HepG2 (cell line): ENCODE measurements around the gene CCDC157.

Source experiments
- TARDBP ChIP-seq: sonication (generic); formaldehyde crosslinking; IDR thresholded peaks from 2 replicates; pipeline ENCODE4 v1.8.0; 2022; ENCODE audit warnings: mild to moderate bottlenecking, missing genetic modification reagents
- ZNF382 ChIP-seq: sonication (generic); formaldehyde crosslinking; IDR thresholded peaks from 2 replicates; pipeline ENCODE4 v1.5.0; 2020; ENCODE audit warnings: missing genetic modification reagents, mild to moderate bottlenecking, borderline replicate concordance
- TF ChIP-seq, protein P1 (sequence below), 2 experiments: sonication (generic) in 1 of 2; formaldehyde crosslinking in 1 of 2; IDR thresholded peaks; 2 replicates each; pipeline versions ENCODE4 v1.4.0 to v1.6.1; 2018 to 2020; ENCODE audit warnings: missing genetic modification reagents in 2 of 2, borderline replicate concordance in 1 of 2, low read depth in 1 of 2, mild to moderate bottlenecking in 1 of 2, missing biosample characterization in 1 of 2
- TF ChIP-seq, protein P2 (sequence below): sonication (generic); formaldehyde crosslinking; IDR thresholded peaks from 2 replicates; pipeline ENCODE4 v1.5.0; 2020; ENCODE audit warnings: mild to moderate bottlenecking, missing genetic modification reagents, moderate library complexity

DNA sequence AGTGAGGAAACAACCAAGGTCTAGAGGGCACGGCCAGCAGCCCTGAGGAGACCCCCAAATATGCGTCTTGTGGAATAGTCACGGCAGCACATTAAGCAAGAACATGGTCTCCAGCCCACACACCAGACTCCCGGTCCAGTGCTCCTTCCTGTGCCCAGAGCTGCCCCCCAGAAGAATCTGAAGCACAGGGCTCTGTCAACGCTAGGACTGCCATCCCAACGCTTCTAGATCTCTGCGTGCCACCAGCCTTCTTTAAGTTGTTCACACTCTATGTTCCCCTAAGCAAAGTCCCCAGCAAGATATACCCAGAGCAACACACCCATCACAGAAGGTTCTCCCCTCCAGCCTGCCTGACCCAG, 36.5 kb downstream of the CCDC157 start:
- TF ChIP-seq, protein P1, sequence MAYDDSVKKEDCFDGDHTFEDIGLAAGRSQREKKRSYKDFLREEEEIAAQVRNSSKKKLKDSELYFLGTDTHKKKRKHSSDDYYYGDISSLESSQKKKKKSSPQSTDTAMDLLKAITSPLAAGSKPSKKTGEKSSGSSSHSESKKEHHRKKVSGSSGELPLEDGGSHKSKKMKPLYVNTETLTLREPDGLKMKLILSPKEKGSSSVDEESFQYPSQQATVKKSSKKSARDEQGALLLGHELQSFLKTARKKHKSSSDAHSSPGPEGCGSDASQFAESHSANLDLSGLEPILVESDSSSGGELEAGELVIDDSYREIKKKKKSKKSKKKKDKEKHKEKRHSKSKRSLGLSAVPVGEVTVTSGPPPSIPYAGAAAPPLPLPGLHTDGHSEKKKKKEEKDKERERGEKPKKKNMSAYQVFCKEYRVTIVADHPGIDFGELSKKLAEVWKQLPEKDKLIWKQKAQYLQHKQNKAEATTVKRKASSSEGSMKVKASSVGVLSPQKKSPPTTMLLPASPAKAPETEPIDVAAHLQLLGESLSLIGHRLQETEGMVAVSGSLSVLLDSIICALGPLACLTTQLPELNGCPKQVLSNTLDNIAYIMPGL (CRISPR knock-in tag; IDR thresholded peaks at IDR 0.05; ENCODE audit: borderline replicate concordance in 1 of 2, low read depth in 1 of 2), result no peak
- TF ChIP-seq, protein P2, sequence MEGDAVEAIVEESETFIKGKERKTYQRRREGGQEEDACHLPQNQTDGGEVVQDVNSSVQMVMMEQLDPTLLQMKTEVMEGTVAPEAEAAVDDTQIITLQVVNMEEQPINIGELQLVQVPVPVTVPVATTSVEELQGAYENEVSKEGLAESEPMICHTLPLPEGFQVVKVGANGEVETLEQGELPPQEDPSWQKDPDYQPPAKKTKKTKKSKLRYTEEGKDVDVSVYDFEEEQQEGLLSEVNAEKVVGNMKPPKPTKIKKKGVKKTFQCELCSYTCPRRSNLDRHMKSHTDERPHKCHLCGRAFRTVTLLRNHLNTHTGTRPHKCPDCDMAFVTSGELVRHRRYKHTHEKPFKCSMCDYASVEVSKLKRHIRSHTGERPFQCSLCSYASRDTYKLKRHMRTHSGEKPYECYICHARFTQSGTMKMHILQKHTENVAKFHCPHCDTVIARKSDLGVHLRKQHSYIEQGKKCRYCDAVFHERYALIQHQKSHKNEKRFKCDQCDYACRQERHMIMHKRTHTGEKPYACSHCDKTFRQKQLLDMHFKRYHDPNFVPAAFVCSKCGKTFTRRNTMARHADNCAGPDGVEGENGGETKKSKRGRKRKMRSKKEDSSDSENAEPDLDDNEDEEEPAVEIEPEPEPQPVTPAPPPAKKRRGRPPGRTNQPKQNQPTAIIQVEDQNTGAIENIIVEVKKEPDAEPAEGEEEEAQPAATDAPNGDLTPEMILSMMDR (CRISPR knock-in tag), result no peak
- TF ChIP-seq ZNF382 (CRISPR knock-in tag) (no peak), TARDBP (CRISPR knock-in tag) (no peak)
